K562 (cell line): Measurements from ENCODE around the gene PLCD1. TPM values are rescaled to one million over a fixed set of nuclear protein-coding genes. Genes with fewer than 3 reads are reported as not detected.

Experiments used
- BDP1 ChIP-seq: IDR thresholded peaks from 3 replicates; pipeline ENCODE4 v1.6.1; 2011; ENCODE audit not compliant: insufficient read length, insufficient read depth
- MCM7 ChIP-seq, 2 experiments: fragments of 450-650 bp; IDR thresholded peaks; 2 replicates each; pipeline ENCODE4 v1.6.1; 2016 to 2018
- MTA3 ChIP-seq: fragments of 450-650 bp; formaldehyde crosslinking; IDR thresholded peaks from 2 replicates; pipeline ENCODE4 v1.6.1; 2017; ENCODE audit warnings: mild to moderate bottlenecking, borderline replicate concordance
- SNIP1 ChIP-seq: fragments of 450-650 bp; IDR thresholded peaks from 2 replicates; pipeline ENCODE4 v1.7.1; 2017; ENCODE audit warnings: low read depth, mild to moderate bottlenecking
- TAF1 ChIP-seq: IDR thresholded peaks from 2 replicates; pipeline ENCODE4 v1.6.1; 2011; ENCODE audit warnings: mild to moderate bottlenecking, low read length, moderate library complexity; ENCODE audit not compliant: insufficient read depth, control insufficient read depth, severe bottlenecking; ENCODE audit errors: extremely low read depth
- TEAD4 ChIP-seq, 2 experiments: sonication (generic) in 1 of 2; formaldehyde crosslinking in 1 of 2; IDR thresholded peaks; 2 replicates each; pipeline versions ENCODE4 v1.6.1 to v1.8.0; 2012 to 2022; ENCODE audit warnings: borderline replicate concordance in 1 of 2, inconsistent platforms in 1 of 2, low read length in 1 of 2, mild to moderate bottlenecking in 1 of 2, missing genetic modification reagents in 1 of 2
- ZNF12 ChIP-seq: sonication (generic); formaldehyde crosslinking; IDR thresholded peaks from 2 replicates; pipeline ENCODE4 v1.4.0; 2020; ENCODE audit warnings: mild to moderate bottlenecking, missing genetic modification reagents
- ZNF224 ChIP-seq: sonication (generic); formaldehyde crosslinking; IDR thresholded peaks from 2 replicates; pipeline ENCODE4 v1.8.0; 2022; ENCODE audit warnings: mild to moderate bottlenecking, missing genetic modification reagents
- polyA plus RNA-seq, 8 experiments: library from polyadenylated mRNA; depleted of rRNA in 4 of 8; stranded (reverse) in 5 of 8; unstranded in 3 of 8; fragments of >200 nt; fragmentation: Nextera tagmentation in 2 of 8; fragmentation: Illumina TruSeq in 1 of 8; extraction: Ambion mirVana in 2 of 8; extraction: Trizol in 1 of 8; gene quantifications; 2 replicates each; pipeline versions ENCODE4 v1.2.1 to v1.2.3, GENCODE V29; 2011 to 2014; ENCODE audit warnings: inconsistent platforms in 1 of 8, missing spikeins in 1 of 8
- total RNA-seq, 7 experiments: library from RNA; depleted of rRNA in 6 of 7; stranded (reverse); fragments of >200 nt in 6 of 7; fragmentation: Illumina TruSeq in 2 of 7; extraction: Trizol in 2 of 7; gene quantifications; 2 replicates each; pipeline versions ENCODE4 v1.2.1 to v1.2.3, GENCODE V29; 2011 to 2021; ENCODE audit warnings: low replicate concordance in 1 of 7
- TF ChIP-seq, protein P1 (sequence below), 2 experiments: fragments of 450-650 bp; IDR thresholded peaks; 2 replicates each; pipeline ENCODE4 v1.6.1; 2016
- TF ChIP-seq, protein P2 (sequence below): sonication (generic); formaldehyde crosslinking; IDR thresholded peaks from 2 replicates; pipeline ENCODE4 v1.8.0; 2022; ENCODE audit warnings: mild to moderate bottlenecking, missing genetic modification reagents
- TF ChIP-seq, protein P3 (sequence below), 2 experiments: fragments of 200-800 bp in 1 of 2; sonication (Bioruptor generic) in 1 of 2; sonication (generic) in 1 of 2; formaldehyde crosslinking in 1 of 2; IDR thresholded peaks in 1 of 2; conservative IDR thresholded peaks in 1 of 2; 2 replicates each; pipeline versions ENCODE4 v1.5.0 to v1.6.1; 2016 to 2020; ENCODE audit warnings: missing compliant biosample characterization in 1 of 2, missing genetic modification characterization in 1 of 2, missing genetic modification reagents in 1 of 2

PLCD1 gene
- total and polyA plus RNA-seq, 9 of the 15 experiments (the other 6 are each of a cell fraction or from before 2014, with no cell fraction given): 5.4 to 209 (median 116) TPM

DNA sequence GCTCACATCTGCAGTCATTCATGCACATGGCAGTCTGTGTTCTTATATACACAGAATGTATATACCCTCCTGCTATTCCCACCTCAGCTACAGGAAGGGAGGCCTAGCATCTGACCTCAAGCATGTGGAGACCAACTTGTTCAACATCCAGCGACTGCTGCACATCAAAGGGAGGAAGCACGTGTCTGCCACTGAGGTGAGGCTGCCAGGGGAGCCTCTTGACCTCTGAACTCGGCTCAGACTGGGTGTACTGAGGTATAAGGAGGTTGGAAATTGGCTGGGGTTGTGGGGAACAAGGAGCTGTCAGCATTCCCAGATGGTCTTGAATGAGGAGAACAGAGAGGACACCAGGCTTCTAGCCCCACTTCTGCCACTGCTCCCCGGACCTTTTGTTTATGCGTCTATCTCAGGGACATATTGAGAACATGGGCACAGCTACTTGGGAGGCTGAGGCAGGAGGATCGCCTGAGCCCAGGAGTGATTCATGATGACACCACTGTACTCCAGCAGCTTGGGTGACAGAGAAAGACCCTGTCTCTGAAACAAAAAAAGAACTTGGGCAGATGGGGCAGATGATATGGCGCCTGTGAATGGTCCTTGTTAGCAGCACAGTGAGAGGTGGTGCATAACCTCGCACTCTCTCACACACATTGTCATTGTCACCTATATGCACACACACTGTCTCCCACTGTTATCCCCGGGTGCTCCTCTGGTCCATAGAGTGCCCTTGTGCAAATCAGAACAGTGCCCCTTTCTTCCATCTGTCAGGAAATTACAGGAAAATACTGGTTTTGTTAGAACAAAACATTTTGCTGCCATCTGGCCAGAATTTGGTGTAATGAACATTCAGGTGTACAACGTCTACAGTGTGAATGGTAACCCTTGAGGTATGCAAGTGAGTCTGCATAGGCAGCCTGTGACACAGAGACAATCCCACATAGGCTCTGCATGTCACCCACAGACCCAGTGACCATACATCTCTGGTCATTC, 33.5 kb downstream of the PLCD1 start (continued):
- no peak for TF ChIP-seq MCM7 (IDR thresholded peaks at IDR 0.05)
- no peak for TF ChIP-seq BDP1
- TF ChIP-seq SNIP1: no peak
- TF ChIP-seq, protein P1, sequence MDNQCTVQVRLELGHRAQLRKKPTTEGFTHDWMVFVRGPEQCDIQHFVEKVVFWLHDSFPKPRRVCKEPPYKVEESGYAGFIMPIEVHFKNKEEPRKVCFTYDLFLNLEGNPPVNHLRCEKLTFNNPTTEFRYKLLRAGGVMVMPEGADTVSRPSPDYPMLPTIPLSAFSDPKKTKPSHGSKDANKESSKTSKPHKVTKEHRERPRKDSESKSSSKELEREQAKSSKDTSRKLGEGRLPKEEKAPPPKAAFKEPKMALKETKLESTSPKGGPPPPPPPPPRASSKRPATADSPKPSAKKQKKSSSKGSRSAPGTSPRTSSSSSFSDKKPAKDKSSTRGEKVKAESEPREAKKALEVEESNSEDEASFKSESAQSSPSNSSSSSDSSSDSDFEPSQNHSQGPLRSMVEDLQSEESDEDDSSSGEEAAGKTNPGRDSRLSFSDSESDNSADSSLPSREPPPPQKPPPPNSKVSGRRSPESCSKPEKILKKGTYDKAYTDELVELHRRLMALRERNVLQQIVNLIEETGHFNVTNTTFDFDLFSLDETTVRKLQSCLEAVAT (IDR thresholded peaks at IDR 0.05): no peak
- TF ChIP-seq TAF1: no peak
- TF ChIP-seq, protein P2, sequence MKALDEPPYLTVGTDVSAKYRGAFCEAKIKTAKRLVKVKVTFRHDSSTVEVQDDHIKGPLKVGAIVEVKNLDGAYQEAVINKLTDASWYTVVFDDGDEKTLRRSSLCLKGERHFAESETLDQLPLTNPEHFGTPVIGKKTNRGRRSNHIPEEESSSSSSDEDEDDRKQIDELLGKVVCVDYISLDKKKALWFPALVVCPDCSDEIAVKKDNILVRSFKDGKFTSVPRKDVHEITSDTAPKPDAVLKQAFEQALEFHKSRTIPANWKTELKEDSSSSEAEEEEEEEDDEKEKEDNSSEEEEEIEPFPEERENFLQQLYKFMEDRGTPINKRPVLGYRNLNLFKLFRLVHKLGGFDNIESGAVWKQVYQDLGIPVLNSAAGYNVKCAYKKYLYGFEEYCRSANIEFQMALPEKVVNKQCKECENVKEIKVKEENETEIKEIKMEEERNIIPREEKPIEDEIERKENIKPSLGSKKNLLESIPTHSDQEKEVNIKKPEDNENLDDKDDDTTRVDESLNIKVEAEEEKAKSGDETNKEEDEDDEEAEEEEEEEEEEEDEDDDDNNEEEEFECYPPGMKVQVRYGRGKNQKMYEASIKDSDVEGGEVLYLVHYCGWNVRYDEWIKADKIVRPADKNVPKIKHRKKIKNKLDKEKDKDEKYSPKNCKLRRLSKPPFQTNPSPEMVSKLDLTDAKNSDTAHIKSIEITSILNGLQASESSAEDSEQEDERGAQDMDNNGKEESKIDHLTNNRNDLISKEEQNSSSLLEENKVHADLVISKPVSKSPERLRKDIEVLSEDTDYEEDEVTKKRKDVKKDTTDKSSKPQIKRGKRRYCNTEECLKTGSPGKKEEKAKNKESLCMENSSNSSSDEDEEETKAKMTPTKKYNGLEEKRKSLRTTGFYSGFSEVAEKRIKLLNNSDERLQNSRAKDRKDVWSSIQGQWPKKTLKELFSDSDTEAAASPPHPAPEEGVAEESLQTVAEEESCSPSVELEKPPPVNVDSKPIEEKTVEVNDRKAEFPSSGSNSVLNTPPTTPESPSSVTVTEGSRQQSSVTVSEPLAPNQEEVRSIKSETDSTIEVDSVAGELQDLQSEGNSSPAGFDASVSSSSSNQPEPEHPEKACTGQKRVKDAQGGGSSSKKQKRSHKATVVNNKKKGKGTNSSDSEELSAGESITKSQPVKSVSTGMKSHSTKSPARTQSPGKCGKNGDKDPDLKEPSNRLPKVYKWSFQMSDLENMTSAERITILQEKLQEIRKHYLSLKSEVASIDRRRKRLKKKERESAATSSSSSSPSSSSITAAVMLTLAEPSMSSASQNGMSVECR (CRISPR knock-in tag): no peak
- TF ChIP-seq, protein P3, sequence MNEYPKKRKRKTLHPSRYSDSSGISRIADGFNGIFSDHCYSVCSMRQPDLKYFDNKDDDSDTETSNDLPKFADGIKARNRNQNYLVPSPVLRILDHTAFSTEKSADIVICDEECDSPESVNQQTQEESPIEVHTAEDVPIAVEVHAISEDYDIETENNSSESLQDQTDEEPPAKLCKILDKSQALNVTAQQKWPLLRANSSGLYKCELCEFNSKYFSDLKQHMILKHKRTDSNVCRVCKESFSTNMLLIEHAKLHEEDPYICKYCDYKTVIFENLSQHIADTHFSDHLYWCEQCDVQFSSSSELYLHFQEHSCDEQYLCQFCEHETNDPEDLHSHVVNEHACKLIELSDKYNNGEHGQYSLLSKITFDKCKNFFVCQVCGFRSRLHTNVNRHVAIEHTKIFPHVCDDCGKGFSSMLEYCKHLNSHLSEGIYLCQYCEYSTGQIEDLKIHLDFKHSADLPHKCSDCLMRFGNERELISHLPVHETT (CRISPR knock-in tag; conservative IDR thresholded peaks at IDR 0.05 in 1 of 2, IDR thresholded peaks at IDR 0.05 in 1 of 2): no peak
- no peak for TF ChIP-seq TEAD4 (IDR thresholded peaks at IDR 0.05; ENCODE audit: low read length)
- TF ChIP-seq TEAD4 (CRISPR knock-in tag; IDR thresholded peaks at IDR 0.05; ENCODE audit: borderline replicate concordance): 0 out of 2 replicates have a peak, but pooled peaks have one; percentile 13
- no peak for TF ChIP-seq ZNF224
- no peak for TF ChIP-seq MTA3
- peak; percentile 30; the same call in 1 of the 2 replicates for TF ChIP-seq ZNF12 (CRISPR knock-in tag)
